A673 (cell line): ENCODE data around the gene ZNF334. TPM values are rescaled to one million over a fixed set of nuclear protein-coding genes. Genes with fewer than 3 reads are reported as not detected.

Experiments
- BruUV-seq: library from RNA; stranded (reverse); fragments of 400-500 nt; replicated peaks from 2 replicates; lab custom pipeline; 2021; lab: Mats Ljungman, UMichigan
- CTCF ChIA-PET: fragments of 300-600 bp; sonication (Branson Sonifier 250); formaldehyde crosslinking; loops from one replicate; lab custom pipeline; 2022; ENCODE audit warnings: antibody characterized with exemption; lab: Charles Lee
- POLR2A ChIA-PET: fragments of 300-600 bp; sonication (Branson Sonifier 250); formaldehyde crosslinking; loops from one replicate; lab custom pipeline; 2022; ENCODE audit warnings: antibody characterized with exemption; ENCODE audit not compliant: low non-redundant PET; lab: Charles Lee
- DNase-seq: peaks from one replicate; pipeline ENCODE4 v3.0.0-alpha.2; 2015; ENCODE audit warnings: low spot score
- H3K27ac ChIP-seq: fragments of 200-600 bp; sonication (generic); 2 replicates; pipeline ENCODE4 v1.5.1; 2016; ENCODE audit warnings: mixed run types, low read depth, mild to moderate bottlenecking, mixed read lengths, antibody characterized with exemption, low read length; ENCODE audit not compliant: poor library complexity, severe bottlenecking
- H3K27me3 ChIP-seq: fragments of 200-600 bp; sonication (generic); replicated peaks from 2 replicates; pipeline ENCODE4 v1.6.1; 2017; ENCODE audit warnings: mixed run types, low read depth, mild to moderate bottlenecking, mixed read lengths, antibody characterized with exemption, low read length; ENCODE audit not compliant: insufficient read depth, poor library complexity
- H3K36me3 ChIP-seq: fragments of 200-600 bp; sonication (generic); 2 replicates; pipeline ENCODE4 v1.6.1; 2016; ENCODE audit warnings: mixed run types, mild to moderate bottlenecking, mixed read lengths, antibody characterized with exemption, low read length; ENCODE audit not compliant: insufficient read depth, poor library complexity, severe bottlenecking
- H3K4me1 ChIP-seq: fragments of 200-600 bp; sonication (generic); 2 replicates; pipeline ENCODE4 v1.6.1; 2017; ENCODE audit warnings: mixed run types, mild to moderate bottlenecking, mixed read lengths, antibody characterized with exemption, low read length; ENCODE audit not compliant: insufficient read depth, poor library complexity, severe bottlenecking
- H3K4me3 ChIP-seq: fragments of 200-600 bp; sonication (generic); 2 replicates; pipeline ENCODE4 v1.5.1; 2016; ENCODE audit warnings: low read depth, mixed run types, mild to moderate bottlenecking, mixed read lengths, low read length; ENCODE audit not compliant: poor library complexity, severe bottlenecking
- H3K9me3 ChIP-seq: fragments of 200-600 bp; sonication (generic); 2 replicates; pipeline ENCODE4 v1.6.1; 2016; ENCODE audit warnings: mixed run types, low read depth, mild to moderate bottlenecking, mixed read lengths, antibody characterized with exemption, low read length; ENCODE audit not compliant: poor library complexity, severe bottlenecking
- EZH2 ChIP-seq: fragments of 200-600 bp; sonication (generic); IDR thresholded peaks from 2 replicates; pipeline ENCODE4 v1.6.1; 2017; ENCODE audit warnings: borderline replicate concordance, low read depth, mild to moderate bottlenecking, mixed read lengths, antibody characterized with exemption, low read length; ENCODE audit not compliant: poor library complexity, severe bottlenecking
- intact Hi-C: fragments of 100-400 bp; cut with micrococcal nuclease; formaldehyde crosslinking; loops from one replicate; pipeline ENCODE4 v1.10.0; 2022; ENCODE audit not compliant: unreplicated experiment
- total RNA-seq: library from RNA; stranded (reverse); gene quantifications from 2 replicates; pipeline ENCODE4 v1.2.3, GENCODE V29; 2021
- TF ChIP-seq, protein P1 (sequence below): fragments of 300-800, 200-600 bp; sonication (generic); conservative IDR thresholded peaks from 2 replicates; pipeline ENCODE4 v1.5.1; 2017; ENCODE audit warnings: low read depth, mild to moderate bottlenecking, antibody characterized with exemption, low read length, moderate library complexity, mixed read lengths

Gene ZNF334
- total RNA-seq, 1 experiment from 2014 or later, result 4.5 TPM

DNA sequence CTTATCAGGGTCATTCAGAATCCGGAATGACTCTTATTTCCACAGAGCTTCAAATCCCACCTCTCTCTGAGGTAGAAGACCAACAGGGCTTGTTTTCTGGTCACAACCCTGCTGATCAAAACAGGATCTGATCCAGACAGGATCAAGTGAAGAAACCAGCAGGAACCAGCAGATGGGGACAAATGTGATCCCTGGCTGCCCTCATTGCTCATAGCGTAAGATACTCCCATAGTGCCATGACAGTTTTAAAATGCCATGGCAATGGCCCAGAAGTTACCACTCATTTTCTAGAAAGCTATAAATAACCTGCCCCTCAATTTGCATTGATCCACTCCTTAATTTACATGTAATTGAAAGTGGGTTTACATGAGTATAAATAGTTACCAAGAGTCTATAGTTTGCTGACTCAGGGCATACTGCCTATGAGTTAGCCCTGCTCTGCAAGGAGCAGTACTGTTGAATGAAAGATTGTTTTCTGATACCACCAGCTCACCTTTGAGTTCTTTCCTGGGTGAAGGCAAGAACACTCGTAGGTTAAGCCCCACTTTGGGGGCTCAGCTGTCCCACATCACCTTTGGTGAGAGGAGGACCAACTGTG, 6.2 kb upstream of the ZNF334 start:
- Histone ChIP-seq H3K4me3 (no peak overlapping the region), H3K27me3 (peaks cover 4% of the 10 kb centered on the region), H3K4me1 (no peaks in the 10 kb centered on the region), H3K27ac (no peak overlapping the region), H3K36me3 (no peaks in the 10 kb centered on the region), H3K9me3 (no peaks in the 10 kb centered on the region)
- BruUV-seq, result no TSS peak
- POLR2A ChIA-PET, result no interaction called here
- no peak for DNase-seq
- no peak for TF ChIP-seq EZH2
- TF ChIP-seq, protein P1, sequence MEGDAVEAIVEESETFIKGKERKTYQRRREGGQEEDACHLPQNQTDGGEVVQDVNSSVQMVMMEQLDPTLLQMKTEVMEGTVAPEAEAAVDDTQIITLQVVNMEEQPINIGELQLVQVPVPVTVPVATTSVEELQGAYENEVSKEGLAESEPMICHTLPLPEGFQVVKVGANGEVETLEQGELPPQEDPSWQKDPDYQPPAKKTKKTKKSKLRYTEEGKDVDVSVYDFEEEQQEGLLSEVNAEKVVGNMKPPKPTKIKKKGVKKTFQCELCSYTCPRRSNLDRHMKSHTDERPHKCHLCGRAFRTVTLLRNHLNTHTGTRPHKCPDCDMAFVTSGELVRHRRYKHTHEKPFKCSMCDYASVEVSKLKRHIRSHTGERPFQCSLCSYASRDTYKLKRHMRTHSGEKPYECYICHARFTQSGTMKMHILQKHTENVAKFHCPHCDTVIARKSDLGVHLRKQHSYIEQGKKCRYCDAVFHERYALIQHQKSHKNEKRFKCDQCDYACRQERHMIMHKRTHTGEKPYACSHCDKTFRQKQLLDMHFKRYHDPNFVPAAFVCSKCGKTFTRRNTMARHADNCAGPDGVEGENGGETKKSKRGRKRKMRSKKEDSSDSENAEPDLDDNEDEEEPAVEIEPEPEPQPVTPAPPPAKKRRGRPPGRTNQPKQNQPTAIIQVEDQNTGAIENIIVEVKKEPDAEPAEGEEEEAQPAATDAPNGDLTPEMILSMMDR, result no peak
- CTCF ChIA-PET, result interaction anchor here (0.8 kb wide), 1 partner anchor 168 kb away, joined by 4 read pairs; no protein-coding TSS in a partner anchor
- intact Hi-C loops, result no loop called here

DNA sequence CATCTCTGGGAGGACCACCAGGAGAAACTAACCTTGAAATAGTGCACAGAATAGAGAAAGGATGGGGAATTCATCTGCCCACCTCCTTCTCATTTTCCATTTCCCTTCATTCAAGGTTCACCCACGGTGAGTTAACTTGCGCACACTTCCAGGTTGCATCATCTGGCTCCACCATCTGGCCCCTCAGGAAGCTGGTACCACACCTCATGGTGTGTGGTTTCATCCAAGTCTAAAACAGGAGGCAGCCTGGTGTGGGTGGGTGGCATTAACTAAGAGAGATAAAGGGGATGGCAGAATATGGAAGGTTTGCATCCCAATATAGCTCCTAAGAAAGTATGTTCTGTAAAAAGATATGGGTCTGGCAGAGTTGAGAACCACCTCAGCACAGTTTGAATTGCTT, 3.8 kb downstream of the ZNF334 start:
- H3K36me3 ChIP-seq, result no peaks in the 10 kb centered on the region
- H3K27ac ChIP-seq, result no peak overlapping the region
- no peaks in the 10 kb centered on the region for H3K9me3 ChIP-seq
- CTCF ChIA-PET, result no interaction called here
- POLR2A ChIA-PET, result no interaction called here
- intact Hi-C loops, result no loop called here
- peaks cover 2% of the 10 kb centered on the region for H3K27me3 ChIP-seq
- TF ChIP-seq, protein P1, result no peak
- no peak for TF ChIP-seq EZH2
- no peak for DNase-seq
- H3K4me3 ChIP-seq, result no peak overlapping the region
- no TSS peak for BruUV-seq
- H3K4me1 ChIP-seq, result no peaks in the 10 kb centered on the region

- Histone ChIP-seq H3K27me3 (no peaks in the 10 kb centered on the region), H3K4me3 (no peak overlapping the region), H3K9me3 (peaks cover 4% of the 10 kb centered on the region), H3K36me3 (no peaks in the 10 kb centered on the region), H3K27ac (no peak overlapping the region), H3K4me1 (no peaks in the 10 kb centered on the region)
- intact Hi-C loops, result no loop called here
- BruUV-seq, result no TSS peak
- DNase-seq, result no peak
- no peak for TF ChIP-seq EZH2
- TF ChIP-seq, protein P1, result no peak
- ChIA-PET CTCF (no interaction called here), POLR2A (no interaction called here)
Observed at GRCh38 chr20:46507760-46508407, 5.5 kb downstream of the ZNF334 start.
